Kidney epithelial cell (primary cell): ENCODE measurements around the gene VTI1A. TPM values are rescaled to one million over a fixed set of nuclear protein-coding genes. Genes with fewer than 3 reads are reported as not detected.

Experiments
- DNase-seq: peaks from one replicate; pipeline ENCODE4 v3.0.0-alpha.2; 2010; ENCODE audit warnings: low read depth
- H3K27me3 ChIP-seq: 2 replicates; pipeline ENCODE4 v1.6.0; 2011; ENCODE audit warnings: low read length; ENCODE audit not compliant: control insufficient read depth, insufficient read depth
- H3K36me3 ChIP-seq: 2 replicates; pipeline ENCODE4 v1.5.1; 2011; ENCODE audit warnings: low read length; ENCODE audit not compliant: control insufficient read depth, insufficient read depth
- H3K4me3 ChIP-seq: 2 replicates; pipeline ENCODE4 v1.5.1; 2011; ENCODE audit warnings: low read depth, mild to moderate bottlenecking, control low read depth, low read length
- CTCF ChIP-seq: IDR thresholded peaks from 2 replicates; pipeline ENCODE4 v1.5.1; 2011; ENCODE audit warnings: mild to moderate bottlenecking, moderate library complexity, low read length, control low read depth, inconsistent platforms; ENCODE audit not compliant: insufficient read depth, poor library complexity, severe bottlenecking
- total RNA-seq: library from RNA; depleted of rRNA; stranded (reverse); fragments of >200 nt; gene quantifications from 2 replicates; pipeline ENCODE4 v1.2.3, GENCODE V29; 2015

The VTI1A gene
- total RNA-seq, 1 donor from 2014 or later = 45.7 TPM

GRCh38 chr10:112603062-112603461, 156.0 kb downstream of the VTI1A start:
- Histone ChIP-seq H3K36me3 (no peaks in the 10 kb centered on the region), H3K4me3 (no peak overlapping the region), H3K27me3 (no peaks in the 10 kb centered on the region)
- DNase-seq = no peak
- no peak for TF ChIP-seq CTCF

GRCh38 chr10:112605063-112605462, 158.0 kb downstream of the VTI1A start:
- DNase-seq = no peak
- Histone ChIP-seq H3K4me3 (no peak overlapping the region), H3K36me3 (no peaks in the 10 kb centered on the region), H3K27me3 (no peaks in the 10 kb centered on the region)
- no peak for TF ChIP-seq CTCF

GRCh38 chr10:112607506-112607905, 160.5 kb downstream of the VTI1A start:
- no peak for TF ChIP-seq CTCF
- no peak overlapping the region for H3K4me3 ChIP-seq

GRCh38 chr10:112613620-112614019, 166.6 kb downstream of the VTI1A start:
- no peak for TF ChIP-seq CTCF
- Histone ChIP-seq H3K36me3 (no peaks in the 10 kb centered on the region), H3K4me3 (no peak overlapping the region), H3K27me3 (no peaks in the 10 kb centered on the region)
- no peak for DNase-seq

More at GRCh38 chr10:112607506-112607905, 160.5 kb downstream of the VTI1A start:
- Histone ChIP-seq H3K36me3 (no peaks in the 10 kb centered on the region), H3K27me3 (no peaks in the 10 kb centered on the region)
- no peak for DNase-seq

GRCh38 chr10:112614072-112614471, 167.1 kb downstream of the VTI1A start:
- no peaks in the 10 kb centered on the region for H3K27me3 ChIP-seq
- no peak overlapping the region for H3K4me3 ChIP-seq
- H3K36me3 ChIP-seq = no peaks in the 10 kb centered on the region
- no peak for TF ChIP-seq CTCF
- DNase-seq = no peak

GRCh38 chr10:112614586-112614985, 167.6 kb downstream of the VTI1A start:
- H3K27me3 ChIP-seq = no peaks in the 10 kb centered on the region
- H3K36me3 ChIP-seq = no peaks in the 10 kb centered on the region
- no peak for TF ChIP-seq CTCF
- DNase-seq = no peak
- no peak overlapping the region for H3K4me3 ChIP-seq
